Transverse colon (tissue), 3 donors: Measurements from ENCODE around the gene RGS7.

Experiments
- CTCF ChIP-seq, 5 experiments: fragments of 200-600 bp in 3 of 5; fragments of 450-650 bp in 2 of 5; sonication (generic) in 3 of 5; IDR thresholded peaks; 1 replicate in 2 of 5; 2 replicates in 3 of 5; pipeline ENCODE4 v1.5.1; 2016 to 2017; ENCODE audit warnings: antibody characterized with exemption in 5 of 5, inconsistent platforms in 3 of 5, mild to moderate bottlenecking in 2 of 5, moderate library complexity in 1 of 5
- POLR2A ChIP-seq: fragments of 450-650 bp; IDR thresholded peaks from one replicate; pipeline ENCODE4 v1.6.1; 2016; ENCODE audit warnings: antibody characterized with exemption, mild to moderate bottlenecking, moderate library complexity

DNA sequence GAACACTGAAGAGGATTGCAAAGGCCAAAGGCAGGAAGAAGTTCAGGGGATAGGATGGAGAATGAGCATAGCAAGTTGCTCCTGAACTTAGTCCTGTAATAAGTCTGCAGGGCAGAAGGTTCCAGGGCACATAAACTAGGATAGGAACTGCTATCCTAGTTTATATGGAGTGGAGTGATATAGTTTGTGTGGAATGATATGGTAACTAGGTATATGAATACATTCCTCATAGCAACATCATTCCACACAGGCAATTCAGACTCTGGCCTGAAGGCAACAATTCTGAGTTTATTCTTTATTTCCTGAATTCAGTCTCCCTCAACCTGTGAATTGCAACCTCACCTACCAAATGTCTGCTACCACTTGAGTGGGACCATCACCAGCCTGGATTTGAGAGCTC, 590.2 kb downstream of the RGS7 start:
- no peak for TF ChIP-seq CTCF (IDR thresholded peaks at IDR 0.05)
- no peak for TF ChIP-seq POLR2A
